ENCODE results near the gene EXPH5.

The EXPH5 gene

DNA sequence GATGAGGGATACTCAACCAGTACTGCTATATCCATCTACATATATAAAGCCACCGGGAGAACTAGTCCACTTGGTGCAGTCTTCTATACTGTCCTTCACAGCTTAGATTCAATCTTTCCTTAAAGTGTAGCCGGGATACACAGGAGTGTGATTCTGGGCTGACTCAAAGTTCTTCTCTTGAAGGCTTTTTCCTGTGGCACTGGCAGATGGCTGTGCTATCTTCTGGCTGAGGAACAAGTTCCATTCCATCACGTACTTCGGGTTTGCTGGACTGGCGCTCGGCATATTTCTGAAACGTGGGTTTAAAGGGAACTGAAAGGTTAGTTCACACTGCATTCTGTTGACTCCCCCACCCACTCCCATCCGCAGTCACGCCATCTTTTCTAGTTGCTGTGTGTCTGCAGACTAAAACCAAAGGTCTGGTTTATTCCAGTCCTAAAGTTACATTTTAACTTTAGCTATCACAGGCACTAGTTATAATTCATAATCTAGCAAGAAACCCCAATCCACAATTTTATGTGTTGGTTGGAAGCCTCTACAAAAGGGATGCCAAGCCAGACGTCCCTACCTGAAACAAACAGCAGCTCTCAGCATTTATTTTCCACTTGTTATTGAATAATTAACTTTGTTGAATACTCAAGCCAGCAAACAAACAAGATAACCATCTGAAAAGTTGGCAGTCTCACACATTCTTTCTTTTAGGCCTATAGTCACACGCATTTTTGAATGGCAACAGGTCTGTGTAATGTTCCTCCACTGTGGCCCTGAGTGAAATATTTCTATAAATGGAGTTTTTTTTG is 118.7 kb downstream of the EXPH5 start:
- FAIRE-seq, result no peak
- no peak for DNase-seq (ENCODE audit: insufficient read length, low spot score)
- TF ChIP-seq CTCF (IDR thresholded peaks at IDR 0.05; ENCODE audit: insufficient read depth, missing control alignments), result no peak

- FAIRE-seq (no peak), DNase-seq (ENCODE audit: insufficient read length, low spot score) (no peak)
- no peak for TF ChIP-seq CTCF (IDR thresholded peaks at IDR 0.05; ENCODE audit: insufficient read depth, missing control alignments)
These were observed 120.9 kb downstream of the EXPH5 start for GRCh38 chr11:108472681-108473080.

DNA sequence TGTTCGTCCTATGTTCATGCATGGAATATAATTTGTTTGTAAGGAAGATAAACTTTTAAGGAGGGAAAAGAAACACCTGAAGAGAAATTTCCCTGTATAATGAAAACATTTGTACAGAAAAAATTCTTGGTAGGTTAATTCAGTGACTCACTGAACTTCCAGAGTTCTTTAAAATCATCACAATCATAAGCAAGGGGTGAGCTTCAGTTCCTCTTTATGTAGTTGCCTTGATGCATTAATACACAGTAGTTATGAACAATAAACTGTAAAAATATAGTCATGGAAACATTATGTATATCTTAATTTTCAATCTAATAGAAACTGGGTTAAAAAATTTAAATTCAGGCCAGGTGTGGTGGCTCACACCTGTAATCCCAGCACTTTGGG is 125.1 kb downstream of the EXPH5 start:
- FAIRE-seq (no peak), DNase-seq (ENCODE audit: insufficient read length, low spot score) (no peak)
- TF ChIP-seq CTCF (IDR thresholded peaks at IDR 0.05; ENCODE audit: insufficient read depth, missing control alignments), result no peak

- TF ChIP-seq CTCF (IDR thresholded peaks at IDR 0.05; ENCODE audit: insufficient read depth, missing control alignments), result no peak
- DNase-seq (ENCODE audit: insufficient read length, low spot score) (peak; percentile 57), FAIRE-seq (peak; percentile 94)
These were observed 126.3 kb downstream of the EXPH5 start, which contains the start of gene C11orf65 for GRCh38 chr11:108467091-108467823. Gene C11orf65, minus strand, starts transcription at chr11:108467529. Its CDS starts 5,970 bp downstream, at chr11:108461559.

- DNase-seq (ENCODE audit: insufficient read length, low spot score) (no peak), FAIRE-seq (no peak)
- TF ChIP-seq CTCF (IDR thresholded peaks at IDR 0.05; ENCODE audit: insufficient read depth, missing control alignments), result no peak
These were observed 127.2 kb downstream of the EXPH5 start for GRCh38 chr11:108466405-108466804.
